BE2C (cell line): Measurements from ENCODE around the gene LOXHD1.

Experiments used
- DNase-seq: peaks from one replicate; pipeline ENCODE4 v3.0.0-alpha.2; 2020
- H3K27me3 ChIP-seq: fragments of 250-450 bp; sonication (Bioruptor Pico); 2 replicates; pipeline ENCODE4 v1.5.1; 2020; ENCODE audit warnings: mild to moderate bottlenecking
- H3K36me3 ChIP-seq: fragments of 250-450 bp; sonication (Bioruptor Pico); 2 replicates; pipeline ENCODE4 v1.5.1; 2020; ENCODE audit warnings: mild to moderate bottlenecking
- H3K4me1 ChIP-seq: fragments of 250-450 bp; sonication (Bioruptor Pico); 2 replicates; pipeline ENCODE4 v1.5.1; 2020
- H3K4me3 ChIP-seq: 2 replicates; pipeline ENCODE4 v1.5.1; 2011; ENCODE audit warnings: low read depth, low read length
- H3K9me3 ChIP-seq: fragments of 250-450 bp; sonication (Bioruptor Pico); 2 replicates; pipeline ENCODE4 v1.5.1; 2020
- TF ChIP-seq, protein P1 (sequence below): IDR thresholded peaks from 2 replicates; pipeline ENCODE4 v1.5.1; 2012; ENCODE audit warnings: mild to moderate bottlenecking, low read depth, low read length

The LOXHD1 gene

GRCh38 chr18:46581648-46582047, 75.4 kb downstream of the LOXHD1 start:
- Histone ChIP-seq H3K4me1 (no peaks in the 10 kb centered on the region), H3K36me3 (no peaks in the 10 kb centered on the region), H3K27me3 (no peaks in the 10 kb centered on the region), H3K4me3 (no peak overlapping the region), H3K9me3 (no peaks in the 10 kb centered on the region)
- no peak for DNase-seq
- TF ChIP-seq, protein P1, sequence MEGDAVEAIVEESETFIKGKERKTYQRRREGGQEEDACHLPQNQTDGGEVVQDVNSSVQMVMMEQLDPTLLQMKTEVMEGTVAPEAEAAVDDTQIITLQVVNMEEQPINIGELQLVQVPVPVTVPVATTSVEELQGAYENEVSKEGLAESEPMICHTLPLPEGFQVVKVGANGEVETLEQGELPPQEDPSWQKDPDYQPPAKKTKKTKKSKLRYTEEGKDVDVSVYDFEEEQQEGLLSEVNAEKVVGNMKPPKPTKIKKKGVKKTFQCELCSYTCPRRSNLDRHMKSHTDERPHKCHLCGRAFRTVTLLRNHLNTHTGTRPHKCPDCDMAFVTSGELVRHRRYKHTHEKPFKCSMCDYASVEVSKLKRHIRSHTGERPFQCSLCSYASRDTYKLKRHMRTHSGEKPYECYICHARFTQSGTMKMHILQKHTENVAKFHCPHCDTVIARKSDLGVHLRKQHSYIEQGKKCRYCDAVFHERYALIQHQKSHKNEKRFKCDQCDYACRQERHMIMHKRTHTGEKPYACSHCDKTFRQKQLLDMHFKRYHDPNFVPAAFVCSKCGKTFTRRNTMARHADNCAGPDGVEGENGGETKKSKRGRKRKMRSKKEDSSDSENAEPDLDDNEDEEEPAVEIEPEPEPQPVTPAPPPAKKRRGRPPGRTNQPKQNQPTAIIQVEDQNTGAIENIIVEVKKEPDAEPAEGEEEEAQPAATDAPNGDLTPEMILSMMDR: no peak

- no peak for DNase-seq
- Histone ChIP-seq H3K9me3 (no peaks in the 10 kb centered on the region), H3K27me3 (no peaks in the 10 kb centered on the region), H3K4me1 (no peaks in the 10 kb centered on the region), H3K36me3 (no peaks in the 10 kb centered on the region), H3K4me3 (no peak overlapping the region)
- TF ChIP-seq, protein P1: no peak
These were observed 78.0 kb downstream of the LOXHD1 start for GRCh38 chr18:46578987-46579386.

- Histone ChIP-seq H3K36me3 (no peaks in the 10 kb centered on the region), H3K27me3 (no peaks in the 10 kb centered on the region), H3K4me3 (no peak overlapping the region), H3K4me1 (no peaks in the 10 kb centered on the region), H3K9me3 (no peaks in the 10 kb centered on the region)
- DNase-seq: no peak
- TF ChIP-seq, protein P1: no peak
These were observed 79.5 kb downstream of the LOXHD1 start for GRCh38 chr18:46577546-46577945.

DNA sequence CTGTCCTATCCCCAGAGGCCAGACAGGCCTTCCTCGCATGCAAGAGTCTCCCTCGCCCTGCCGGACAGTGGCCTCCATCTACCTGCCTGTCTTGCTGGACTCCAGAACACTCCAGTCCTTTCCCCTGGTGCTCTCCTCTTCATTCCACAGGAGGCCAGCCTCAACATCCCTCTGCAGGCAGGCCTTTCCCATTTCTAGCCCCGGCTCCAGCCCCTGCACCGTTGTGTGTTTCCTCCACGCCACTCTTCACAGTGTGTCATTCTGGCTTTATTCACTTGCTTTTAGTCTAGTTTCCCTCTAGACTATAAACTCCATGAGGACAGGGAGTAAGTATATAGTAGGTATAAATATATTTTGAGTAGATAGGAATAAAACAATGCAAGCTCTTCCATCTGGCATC, 81.2 kb downstream of the LOXHD1 start:
- H3K36me3 ChIP-seq: no peaks in the 10 kb centered on the region

DNA sequence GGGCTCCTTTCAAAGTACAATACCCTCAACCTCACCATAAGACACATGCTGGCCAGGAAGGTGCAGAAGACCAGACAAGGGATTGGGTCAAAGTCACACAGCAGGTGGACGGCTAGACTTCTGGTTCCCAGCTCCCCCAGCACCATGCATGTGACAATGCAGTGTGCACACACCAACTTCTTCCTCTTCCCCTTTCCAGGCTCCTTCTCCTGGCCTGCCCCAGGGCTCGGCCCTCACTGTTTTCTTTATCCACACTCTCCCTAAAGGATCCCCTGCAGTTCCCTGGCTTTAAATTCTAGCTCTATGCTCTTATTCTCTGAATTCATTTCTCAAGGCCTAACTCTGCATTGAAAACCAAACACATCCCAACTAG, 82.3 kb downstream of the LOXHD1 start:
- H3K4me3 ChIP-seq: no peak overlapping the region
- DNase-seq: no peak
- TF ChIP-seq, protein P1: no peak
- H3K36me3 ChIP-seq: no peaks in the 10 kb centered on the region
- no peaks in the 10 kb centered on the region for H3K4me1 ChIP-seq
- no peaks in the 10 kb centered on the region for H3K27me3 ChIP-seq
- no peaks in the 10 kb centered on the region for H3K9me3 ChIP-seq

More for the DNA sequence above, 81.2 kb downstream of the LOXHD1 start:
- Histone ChIP-seq H3K27me3 (no peaks in the 10 kb centered on the region), H3K4me1 (no peaks in the 10 kb centered on the region), H3K4me3 (no peak overlapping the region), H3K9me3 (no peaks in the 10 kb centered on the region)
- TF ChIP-seq, protein P1: no peak
- no peak for DNase-seq

GRCh38 chr18:46574000-46574742, 82.8 kb downstream of the LOXHD1 start:
- H3K4me3 ChIP-seq: no peak overlapping the region
- TF ChIP-seq, protein P1: no peak
- H3K4me1 ChIP-seq: no peaks in the 10 kb centered on the region
- no peaks in the 10 kb centered on the region for H3K9me3 ChIP-seq
- H3K27me3 ChIP-seq: no peaks in the 10 kb centered on the region
- no peaks in the 10 kb centered on the region for H3K36me3 ChIP-seq
- DNase-seq: no peak
